GM19397 (cell line): ENCODE results near the gene KLF11.
A peak's percentile ranks its signal among the peaks of the same experiment; 100 is the strongest.

Source experiments
- ATAC-seq: cut with Tn5 transposase; IDR thresholded peaks from one replicate; pipeline ENCODE4 v1.9.1; 2021; ENCODE audit warnings: mild to moderate bottlenecking, moderate library complexity; ENCODE audit not compliant: unreplicated experiment

KLF11 gene

DNA sequence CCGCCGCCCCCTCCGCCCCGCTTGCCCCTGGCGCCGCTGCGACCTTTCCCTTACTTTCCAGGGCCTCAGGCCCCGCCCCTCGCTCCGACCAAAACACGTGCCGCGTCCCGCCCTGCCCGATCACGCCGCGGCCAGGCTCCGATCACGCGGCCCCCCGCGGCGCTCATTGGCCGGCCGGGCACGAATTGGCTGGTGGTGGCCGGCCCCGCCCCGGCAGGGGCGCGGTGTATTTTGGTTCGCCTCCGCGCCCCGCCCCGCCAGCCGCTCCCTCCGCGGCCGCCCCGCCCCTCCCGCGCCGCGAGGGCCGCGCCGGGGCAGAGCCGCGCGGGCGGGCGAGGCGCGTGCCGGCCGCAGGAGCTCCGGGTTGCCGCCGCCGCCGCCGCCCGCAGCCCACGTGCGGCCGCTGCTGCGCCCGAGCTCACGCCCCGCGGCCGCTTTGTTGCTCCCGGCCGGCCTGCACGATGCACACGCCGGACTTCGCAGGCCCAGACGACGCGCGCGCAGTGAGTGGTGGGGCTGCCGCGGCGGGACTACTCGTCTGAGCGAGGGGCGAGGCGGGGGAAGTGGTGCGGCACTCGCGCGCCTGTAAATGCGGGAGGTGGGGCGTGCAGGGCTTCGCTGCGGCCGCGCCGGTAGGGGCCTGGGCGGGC is at the start of gene KLF11:
TSS of gene KLF11 (plus strand) at position 295 of the 650 bp plus-strand sequence. CDS start at position 462, 167 bp downstream.
- peak; percentile 72 for ATAC-seq

DNA sequence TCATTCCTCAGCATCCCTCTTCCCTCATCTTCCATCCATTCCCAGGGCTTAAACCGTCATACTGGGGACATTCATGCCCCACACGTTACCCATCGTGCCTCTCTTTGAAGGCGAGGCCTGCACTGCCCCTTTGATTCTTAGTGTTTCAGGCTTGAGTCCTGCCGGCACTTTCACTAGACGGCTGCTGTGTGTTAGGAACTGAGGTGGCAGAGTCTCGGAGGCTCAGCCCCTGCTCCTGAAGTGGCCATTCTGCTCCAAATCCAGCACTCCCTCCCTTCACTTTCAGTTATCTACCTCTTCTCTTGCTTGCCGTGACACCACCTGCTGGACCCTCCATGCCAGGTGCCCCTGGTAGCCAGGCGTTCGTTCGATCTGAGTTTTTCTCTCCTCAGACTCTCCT is 48.9 kb upstream of the KLF11 start:
- ATAC-seq: no peak

DNA sequence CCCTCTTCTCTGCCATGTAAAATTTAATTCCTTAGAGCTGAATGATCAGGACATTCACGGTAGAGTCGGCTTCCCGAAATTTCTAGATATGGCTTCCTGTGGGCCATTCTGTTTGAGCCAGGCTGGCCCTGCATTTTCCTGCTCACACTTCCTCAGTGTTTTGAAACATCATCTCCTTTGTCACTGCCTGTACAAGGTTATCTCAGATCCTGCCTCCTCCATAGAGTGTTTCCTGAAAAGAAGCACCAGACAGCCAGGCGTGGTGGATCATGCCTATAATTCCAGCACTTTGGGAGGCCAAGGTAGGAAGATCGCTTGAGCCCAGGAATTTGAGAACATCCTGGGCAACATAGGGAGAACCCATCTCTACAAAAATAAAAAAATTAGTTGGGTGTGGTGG is 48.3 kb upstream of the KLF11 start:
- ATAC-seq: no peak

DNA sequence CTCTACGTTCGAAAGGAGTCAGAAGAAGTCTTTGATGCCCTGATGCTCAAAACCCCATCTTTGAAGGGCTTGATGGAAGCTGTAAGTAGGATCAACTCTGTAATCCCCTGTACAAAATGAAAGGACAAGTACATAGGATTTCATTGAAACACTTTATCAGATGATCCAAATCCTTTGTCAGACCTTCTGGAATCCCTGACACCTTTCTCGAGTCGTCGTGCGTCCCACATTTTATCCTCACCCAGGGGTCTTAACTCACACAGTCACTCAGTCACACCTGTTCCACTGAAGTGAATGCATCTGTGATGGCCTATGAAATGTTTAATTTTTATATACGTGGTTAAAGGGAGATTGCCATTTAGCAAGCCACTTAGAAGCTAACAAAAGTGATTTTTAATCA is 47.0 kb upstream of the KLF11 start:
- ATAC-seq: no peak

DNA sequence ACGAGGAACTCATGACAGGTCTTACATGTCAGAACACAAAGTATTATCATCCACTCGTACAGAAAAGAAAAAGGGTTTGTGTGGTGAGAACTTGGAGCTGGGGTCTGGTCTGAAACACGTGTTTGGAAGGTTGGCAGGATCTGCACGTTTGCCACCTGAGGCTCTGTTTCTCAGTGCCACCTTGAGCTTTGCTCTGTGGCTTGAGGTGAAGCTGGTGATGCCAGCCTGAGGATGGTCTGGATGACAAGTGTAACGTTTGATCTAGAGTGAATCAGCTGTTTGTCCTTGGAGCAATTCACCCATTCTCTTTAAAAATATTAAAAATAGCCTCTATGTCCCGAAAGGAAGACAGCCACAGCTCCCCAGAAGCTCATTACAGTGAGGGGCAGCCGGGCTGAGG is 45.4 kb upstream of the KLF11 start:
- ATAC-seq: no peak

DNA sequence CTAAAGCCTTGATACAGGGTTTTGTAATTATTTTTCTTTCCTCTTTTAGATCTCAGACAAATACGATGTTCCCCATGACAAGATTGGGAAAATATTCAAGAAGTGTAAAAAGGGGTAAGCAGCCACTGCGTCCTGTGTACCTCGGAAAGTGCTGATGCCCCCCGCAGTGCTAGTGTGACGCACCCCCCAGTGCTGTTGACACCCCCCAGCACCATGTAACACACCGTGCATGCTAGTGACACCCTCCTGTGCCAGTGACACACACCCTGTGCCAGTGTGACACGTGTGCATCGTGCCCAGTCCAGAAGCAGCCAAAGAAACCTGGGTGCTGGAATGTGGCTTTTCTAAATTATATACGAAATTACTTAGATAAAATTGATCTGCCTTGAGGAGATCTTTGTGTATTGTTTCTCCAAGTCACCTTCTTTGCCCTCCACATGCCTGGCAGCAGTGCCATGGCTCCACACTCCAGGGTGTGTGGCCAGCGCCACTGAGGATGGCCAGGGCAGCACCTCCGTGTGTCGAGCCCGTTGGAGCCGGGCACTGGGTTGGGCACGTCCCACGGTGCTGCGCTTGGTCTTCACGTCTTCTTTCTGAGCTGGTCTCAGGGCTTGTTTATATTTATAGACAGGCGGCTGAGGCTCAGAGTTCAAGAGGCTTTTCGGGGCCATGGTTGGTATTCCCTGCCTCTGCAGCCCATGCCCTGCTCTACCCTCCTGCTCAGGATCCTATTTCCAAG is 44.3 kb upstream of the KLF11 start:
- ATAC-seq: no peak

DNA sequence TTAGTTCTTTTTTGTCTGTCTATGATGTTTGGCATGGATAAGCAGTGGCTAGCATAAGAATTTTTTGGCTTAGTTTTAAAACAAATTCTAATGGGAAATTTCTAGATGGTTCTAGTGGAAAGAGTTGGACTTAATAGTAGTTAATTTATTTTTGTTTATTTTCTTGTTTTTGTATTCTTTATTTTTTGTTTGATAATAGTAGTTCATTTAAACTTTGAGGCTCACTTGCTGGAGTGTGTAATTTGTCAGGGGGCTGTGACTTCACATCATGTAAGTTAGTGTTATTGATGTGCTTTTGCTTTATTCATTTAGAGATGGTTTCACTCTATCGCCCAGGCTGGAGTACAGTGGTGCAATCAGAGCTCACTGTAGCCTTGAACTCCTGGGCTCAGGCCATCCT is 43.7 kb upstream of the KLF11 start:
- no peak for ATAC-seq

DNA sequence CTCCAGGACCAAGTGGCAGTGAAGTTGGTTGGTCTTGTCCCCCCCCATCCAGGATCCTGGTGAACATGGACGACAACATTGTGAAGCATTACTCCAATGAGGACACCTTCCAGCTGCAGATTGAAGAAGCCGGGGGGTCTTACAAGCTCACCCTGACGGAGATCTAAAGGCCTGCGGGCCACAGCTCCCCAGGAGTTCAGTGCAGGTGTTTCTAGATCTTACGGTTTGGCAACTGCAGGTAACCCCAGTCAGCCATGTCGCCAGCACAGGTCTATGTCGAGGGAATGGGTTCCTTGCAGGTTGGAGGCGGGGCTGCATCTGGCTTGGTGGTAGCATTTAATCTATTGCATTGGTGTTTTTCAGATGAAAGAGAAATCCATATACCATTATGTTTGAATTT is 42.8 kb upstream of the KLF11 start:
- ATAC-seq: no peak

DNA sequence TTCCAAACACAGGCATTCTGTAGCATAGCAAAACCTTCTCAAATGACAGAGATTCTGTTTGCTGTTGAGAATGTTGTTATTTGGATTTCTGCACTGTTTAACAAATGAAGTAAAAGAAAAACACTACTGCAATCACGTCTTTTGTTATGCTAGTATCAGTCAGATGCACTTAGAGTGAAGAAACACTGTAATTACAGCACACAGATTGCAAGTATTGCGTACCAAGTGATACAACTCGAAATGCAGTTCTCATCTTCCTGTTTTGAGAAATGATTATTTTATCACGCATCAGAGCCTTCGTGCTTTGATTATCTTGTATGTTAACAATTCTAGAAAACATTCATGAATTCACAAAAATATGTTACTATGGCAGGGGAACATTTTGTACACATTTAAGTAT is 41.8 kb upstream of the KLF11 start:
- ATAC-seq: no peak

DNA sequence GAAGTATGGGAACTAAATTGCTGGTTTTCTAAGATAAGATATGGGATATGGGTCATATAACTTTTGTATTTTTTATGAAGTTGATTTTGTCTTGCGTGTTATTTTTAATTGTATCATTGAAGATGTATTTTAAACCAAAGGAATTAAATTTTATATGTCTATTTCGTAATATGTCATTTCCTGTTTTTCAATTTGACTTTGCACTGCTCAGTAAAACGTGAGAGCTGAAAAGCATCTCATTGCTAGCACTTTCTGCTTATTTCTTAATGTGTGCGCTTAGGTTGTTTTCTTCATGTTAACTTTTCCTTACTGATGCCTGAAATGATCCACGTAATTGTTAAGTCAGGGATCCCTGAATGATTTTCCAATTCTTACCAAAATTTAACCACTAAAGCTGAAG is 41.2 kb upstream of the KLF11 start:
- ATAC-seq: no peak

DNA sequence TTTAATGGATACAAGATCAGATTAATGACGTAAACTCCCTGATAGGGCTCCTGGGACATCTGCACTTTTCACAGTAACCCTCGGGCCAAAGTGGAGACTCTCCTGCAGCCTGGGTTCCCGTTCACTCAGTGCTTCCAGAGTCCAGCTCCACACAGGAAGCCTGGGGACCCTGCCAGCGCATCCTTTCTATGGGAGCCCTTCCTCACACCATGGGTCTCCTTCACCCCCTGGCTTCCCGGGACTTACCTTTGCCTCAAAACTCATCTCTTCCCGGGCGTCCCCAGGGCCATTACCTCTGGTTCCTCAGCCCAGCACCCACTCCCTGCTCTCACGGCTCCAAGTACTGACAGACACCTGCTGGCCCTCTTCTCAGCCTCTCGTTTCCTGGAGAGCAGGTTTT is 40.7 kb upstream of the KLF11 start:
- ATAC-seq: no peak

DNA sequence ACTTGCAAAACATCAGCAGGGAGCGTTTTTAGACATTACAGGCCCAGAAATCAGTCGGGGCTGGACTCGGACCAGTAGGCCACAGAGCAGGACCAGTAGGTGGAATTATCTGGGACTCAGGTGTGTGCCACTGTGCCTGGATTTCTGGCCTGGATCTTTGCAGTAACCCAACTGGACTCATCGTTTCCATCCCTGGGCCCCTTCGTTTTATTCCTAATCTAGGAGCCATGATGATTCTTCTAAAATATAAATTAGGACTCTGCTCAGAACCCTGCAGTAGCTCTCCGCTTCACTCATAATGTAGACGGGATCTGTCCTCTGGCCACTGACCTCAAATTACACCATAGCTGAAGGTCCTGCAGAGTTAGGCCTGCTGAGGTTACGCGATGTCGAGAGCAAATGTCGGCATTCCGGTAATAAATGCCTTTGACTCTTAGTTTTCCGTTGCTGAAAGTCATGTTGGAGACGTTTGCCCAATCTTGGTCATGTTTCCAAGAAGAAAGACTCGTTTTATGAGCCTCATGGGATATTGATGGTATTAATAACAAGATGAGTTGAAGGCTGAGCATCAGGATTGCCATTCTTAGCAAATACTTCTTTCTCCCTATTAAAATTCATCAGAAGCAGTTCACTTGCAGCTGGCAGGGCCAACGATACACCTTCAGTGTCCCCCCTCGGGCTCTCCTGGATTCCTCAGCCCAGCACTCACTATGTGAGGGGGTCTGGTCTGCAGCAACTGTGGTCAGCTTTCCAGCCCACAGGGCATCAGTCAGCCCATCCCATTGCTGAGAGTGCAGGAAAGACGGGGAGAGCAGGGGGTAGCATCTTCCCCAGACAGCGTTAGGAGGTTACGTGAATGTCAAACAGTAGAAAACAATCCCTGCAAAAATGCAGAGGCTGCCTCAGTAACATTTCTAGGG is 39.9 kb upstream of the KLF11 start:
- ATAC-seq: no peak

DNA sequence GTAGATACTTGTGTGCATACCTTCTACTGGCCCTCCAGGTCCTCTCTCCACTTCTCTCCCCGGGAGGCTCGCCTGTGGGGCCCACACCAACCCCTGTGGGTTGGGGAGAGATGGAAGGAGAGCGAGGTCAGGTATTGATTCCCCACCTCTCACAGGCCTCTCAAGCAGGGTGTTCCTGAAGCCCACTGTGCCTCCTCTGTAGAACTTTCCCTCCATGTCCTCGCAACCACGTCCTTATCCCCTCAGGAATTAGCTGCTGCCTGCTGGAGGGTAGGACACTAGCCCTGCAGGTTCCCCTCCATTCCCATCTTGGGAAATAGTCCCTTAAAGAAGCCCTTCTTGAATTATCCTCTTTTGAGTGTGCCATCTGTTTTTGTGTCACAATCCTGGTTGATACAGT is 38.9 kb upstream of the KLF11 start:
- no peak for ATAC-seq

DNA sequence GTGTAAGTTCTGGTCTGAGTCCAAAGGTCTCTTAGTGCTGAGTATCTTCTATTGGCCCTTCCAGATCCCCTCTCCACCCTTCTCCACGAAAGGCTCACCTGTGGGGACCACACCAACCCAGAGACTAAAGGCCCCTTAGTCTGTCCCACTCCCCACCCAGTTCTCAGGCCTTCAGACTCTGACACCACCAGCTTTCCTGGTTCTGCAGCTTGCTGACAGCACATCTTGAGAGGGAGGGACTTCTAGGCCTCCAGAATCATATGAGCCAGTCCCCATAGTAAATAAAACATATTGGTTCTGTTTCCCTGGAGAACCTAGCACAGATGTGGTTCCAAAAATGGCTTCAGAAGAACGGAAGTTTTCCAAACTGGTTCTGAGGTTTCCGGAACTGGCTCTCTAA is 38.5 kb upstream of the KLF11 start:
- no peak for ATAC-seq

DNA sequence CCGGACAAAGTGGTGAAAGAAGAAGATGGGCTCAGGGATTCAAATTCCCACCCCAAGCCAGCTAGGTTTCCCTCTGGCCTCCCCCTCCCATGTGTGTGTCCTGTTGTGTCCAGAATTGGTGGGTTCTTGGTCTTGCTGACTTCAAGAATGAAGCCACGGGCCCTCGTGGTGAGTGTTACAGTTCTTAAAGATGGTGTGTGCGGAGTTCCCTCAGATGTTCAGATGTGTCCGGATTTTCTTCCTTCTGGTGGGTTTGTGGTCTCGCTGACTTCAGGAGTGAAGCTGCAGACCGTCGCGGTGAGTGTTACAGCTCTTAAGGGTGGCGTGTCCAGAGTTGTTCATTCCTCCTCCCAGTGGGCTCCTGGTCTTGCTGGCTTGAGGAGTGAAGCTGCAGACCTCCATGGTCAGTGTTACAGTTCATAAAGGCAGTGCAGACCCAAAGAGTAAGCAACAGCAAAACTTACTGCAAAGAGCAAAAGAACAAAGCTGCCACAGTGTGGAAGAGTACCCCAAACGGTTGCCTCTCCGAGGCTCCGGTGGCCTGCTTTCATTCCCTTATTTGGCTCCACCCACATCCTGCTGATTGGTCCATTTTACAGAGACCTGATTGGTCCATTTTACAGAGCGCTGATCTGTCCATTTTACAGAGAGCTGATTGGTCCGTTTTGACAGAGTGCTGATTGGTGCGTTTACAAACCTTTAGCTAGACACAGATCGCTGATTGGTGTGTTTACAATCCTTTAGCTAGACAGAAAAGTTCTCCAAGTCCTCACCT is 37.7 kb upstream of the KLF11 start:
- no peak for ATAC-seq

DNA sequence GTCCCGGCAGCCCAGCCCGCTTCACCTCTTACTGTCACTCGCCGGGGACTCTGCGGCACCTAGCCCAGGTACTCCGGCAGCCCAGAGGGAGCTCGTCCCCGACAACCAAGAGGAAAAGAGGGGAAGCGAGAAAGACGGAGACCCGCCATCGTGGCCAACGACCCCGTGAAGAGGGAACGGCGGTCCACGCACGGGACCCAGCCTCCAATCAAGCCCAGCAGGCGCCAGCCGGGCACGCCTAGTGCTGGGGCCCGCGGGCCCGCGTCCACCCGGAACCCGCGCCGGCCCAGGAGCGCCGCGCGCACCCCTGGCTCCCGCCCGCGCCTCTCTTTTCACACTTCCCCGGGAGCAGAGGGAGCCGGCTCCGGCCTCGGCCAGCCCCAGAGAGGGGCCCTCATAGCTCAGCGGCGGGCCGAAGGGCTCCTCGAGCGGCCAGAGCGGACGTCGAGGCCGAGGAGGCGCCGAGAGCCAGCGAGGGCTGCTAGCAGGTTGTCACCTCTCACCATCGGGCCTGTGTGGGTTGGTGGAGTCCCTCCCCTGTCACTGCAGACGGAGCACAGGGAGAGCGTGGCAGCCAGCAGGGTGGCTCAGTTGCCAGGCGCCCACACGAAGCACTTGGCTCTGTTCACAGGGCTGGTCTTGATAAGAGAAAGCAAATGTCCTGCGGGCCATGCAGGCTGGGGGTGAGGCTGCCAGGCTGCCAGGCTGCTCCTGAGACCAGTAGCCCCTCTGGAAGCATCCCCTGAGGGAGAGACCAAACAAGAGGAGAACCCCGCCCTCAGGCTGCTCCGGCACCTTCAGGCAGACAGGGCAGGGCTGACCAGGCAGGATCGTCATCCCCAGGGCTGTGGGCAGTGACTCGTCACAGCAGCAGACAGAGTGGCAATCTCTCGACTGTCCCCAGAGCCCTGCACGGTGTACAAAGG is 36.9 kb upstream of the KLF11 start:
- ATAC-seq: no peak

DNA sequence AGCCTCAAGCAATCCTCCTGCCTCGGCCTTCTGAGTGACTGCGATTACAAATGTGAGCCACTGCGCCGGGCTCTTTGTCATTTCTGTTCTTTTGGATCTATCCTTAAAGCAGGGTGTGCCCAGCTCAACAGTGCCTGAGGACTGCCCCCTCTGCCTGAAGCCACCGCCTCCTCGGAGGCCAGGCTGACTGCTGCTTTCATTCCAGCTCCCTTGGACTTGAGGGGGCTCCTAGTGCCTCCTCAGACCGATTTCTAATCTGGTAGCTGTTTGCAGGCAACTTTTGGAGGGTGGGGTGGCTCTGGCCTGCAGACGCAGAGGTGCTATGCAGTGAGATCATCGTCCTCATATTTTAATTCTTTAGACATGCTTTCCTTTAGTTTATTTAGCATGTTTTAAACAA is 35.9 kb upstream of the KLF11 start:
- no peak for ATAC-seq

DNA sequence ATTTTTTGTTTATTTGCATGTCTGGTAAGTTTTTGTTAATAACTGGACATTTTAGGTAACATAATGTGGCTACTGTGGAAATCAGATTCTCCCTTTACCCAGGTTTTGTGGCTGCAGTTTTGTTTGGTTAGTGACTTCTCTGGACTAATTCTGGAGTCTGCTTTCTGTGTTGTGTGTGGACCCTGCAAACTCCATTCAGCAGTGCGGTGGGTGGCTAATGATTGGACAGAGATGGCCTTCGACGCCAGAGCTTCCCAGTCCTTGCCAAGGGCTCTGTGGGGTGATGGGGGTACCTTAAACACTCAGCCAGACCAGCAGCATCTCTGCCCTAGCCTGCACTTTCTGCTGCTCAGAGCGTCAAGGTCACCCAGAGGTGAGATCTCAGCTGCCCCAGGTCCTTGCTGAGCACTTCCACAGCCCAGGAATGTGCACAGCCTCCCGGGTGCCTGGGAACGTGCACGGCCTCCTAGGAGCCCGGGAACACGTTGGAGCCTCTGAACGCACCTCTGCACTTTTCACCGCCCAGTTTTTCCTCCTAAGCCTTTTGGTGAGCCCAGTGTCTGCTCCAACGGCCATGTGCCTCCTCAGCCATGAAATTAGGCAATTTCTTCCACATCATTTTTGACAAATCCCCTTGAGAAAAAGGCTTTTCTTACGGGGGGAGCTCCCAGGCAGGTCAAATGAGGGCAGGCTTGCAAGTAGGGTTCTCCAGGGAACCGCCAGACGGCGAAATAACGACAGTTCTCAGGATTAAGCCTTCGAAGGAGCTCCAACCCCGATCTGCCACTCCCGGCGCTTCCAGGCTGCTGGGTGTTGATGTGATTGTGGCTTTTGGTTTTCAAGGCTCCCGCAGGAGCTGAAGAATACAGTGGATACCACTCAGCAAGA is 35.2 kb upstream of the KLF11 start:
- ATAC-seq: no peak

DNA sequence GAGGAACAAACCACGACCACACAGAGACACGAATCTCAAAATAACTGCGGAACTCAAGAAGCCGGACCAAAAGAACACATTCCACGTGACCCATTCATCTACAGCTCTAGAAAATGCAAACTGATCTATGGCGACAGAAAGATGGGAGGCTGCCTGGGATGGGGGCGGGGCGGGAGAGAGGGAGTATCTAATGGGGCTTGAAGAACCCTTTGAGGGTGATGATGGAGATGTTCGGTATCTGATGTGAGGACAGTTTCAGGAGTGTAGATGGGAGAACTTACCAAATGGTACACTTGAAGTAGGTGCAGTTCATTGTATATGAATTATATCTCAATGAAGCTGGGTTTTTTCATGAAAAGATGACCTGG is 34.6 kb upstream of the KLF11 start:
- no peak for ATAC-seq
